SK-N-SH (cell line): ENCODE data around the gene GPD2. TPM values are rescaled to one million over a fixed set of nuclear protein-coding genes. Genes with fewer than 3 reads are reported as not detected.

ENCODE experiments used
- CHD2 ChIP-seq: fragments of 150-350 bp; IDR thresholded peaks from 2 replicates; pipeline ENCODE4 v1.6.1; 2018; ENCODE audit warnings: low read length; ENCODE audit not compliant: partially characterized antibody
- FOXM1 ChIP-seq: IDR thresholded peaks from 2 replicates; pipeline ENCODE4 v1.4.0; 2012; ENCODE audit warnings: low read depth, mild to moderate bottlenecking
- MXI1 ChIP-seq: IDR thresholded peaks from 2 replicates; pipeline ENCODE4 v1.6.1; 2012; ENCODE audit warnings: mild to moderate bottlenecking, low read depth, low read length, improper control_type of control experiment
- PBX3 ChIP-seq: IDR thresholded peaks from 2 replicates; pipeline ENCODE4; 2012
- RCOR1 ChIP-seq: fragments of 150-350 bp; IDR thresholded peaks from 2 replicates; pipeline ENCODE4 v1.6.1; 2017; ENCODE audit warnings: antibody characterized with exemption, low read length
- RFX5 ChIP-seq: IDR thresholded peaks from 2 replicates; pipeline ENCODE4 v1.6.1; 2012; ENCODE audit warnings: mild to moderate bottlenecking, improper control_type of control experiment, low read length
- RXRA ChIP-seq: IDR thresholded peaks from 2 replicates; pipeline ENCODE4 v1.4.0; 2012; ENCODE audit warnings: low read depth, mild to moderate bottlenecking, borderline replicate concordance
- SMC3 ChIP-seq: IDR thresholded peaks from 2 replicates; pipeline ENCODE4 v1.6.1; 2012; ENCODE audit warnings: low read depth, low read length, improper control_type of control experiment
- USF1 ChIP-seq: IDR thresholded peaks from 2 replicates; pipeline ENCODE4 v1.4.0; 2012; ENCODE audit warnings: low read depth, borderline replicate concordance
- YY1 ChIP-seq: IDR thresholded peaks from 2 replicates; pipeline ENCODE4 v1.4.0; 2012; ENCODE audit warnings: low read depth, mild to moderate bottlenecking
- polyA plus RNA-seq, 3 experiments: library from polyadenylated mRNA; depleted of rRNA; stranded (reverse); fragments of >200 nt; gene quantifications; 2 replicates each; pipeline ENCODE4 v1.2.3, GENCODE V29; 2012
- TF ChIP-seq, protein P1 (sequence below): IDR thresholded peaks from 2 replicates; pipeline ENCODE4 v1.4.0; 2012; ENCODE audit warnings: low read depth, borderline replicate concordance
- TF ChIP-seq, protein P2 (sequence below): IDR thresholded peaks from 2 replicates; pipeline ENCODE4 v1.6.1; 2012; ENCODE audit warnings: mild to moderate bottlenecking, low read depth, low read length, moderate library complexity
- TF ChIP-seq, protein P3 (sequence below): fragments of 150-350 bp; IDR thresholded peaks from 2 replicates; pipeline ENCODE4 v1.6.1; 2016; ENCODE audit warnings: mild to moderate bottlenecking, low read depth, low read length

GPD2 gene
- polyA plus RNA-seq, 1 of the 3 experiments (the other 2 are of a cell fraction): 4.8 TPM

DNA sequence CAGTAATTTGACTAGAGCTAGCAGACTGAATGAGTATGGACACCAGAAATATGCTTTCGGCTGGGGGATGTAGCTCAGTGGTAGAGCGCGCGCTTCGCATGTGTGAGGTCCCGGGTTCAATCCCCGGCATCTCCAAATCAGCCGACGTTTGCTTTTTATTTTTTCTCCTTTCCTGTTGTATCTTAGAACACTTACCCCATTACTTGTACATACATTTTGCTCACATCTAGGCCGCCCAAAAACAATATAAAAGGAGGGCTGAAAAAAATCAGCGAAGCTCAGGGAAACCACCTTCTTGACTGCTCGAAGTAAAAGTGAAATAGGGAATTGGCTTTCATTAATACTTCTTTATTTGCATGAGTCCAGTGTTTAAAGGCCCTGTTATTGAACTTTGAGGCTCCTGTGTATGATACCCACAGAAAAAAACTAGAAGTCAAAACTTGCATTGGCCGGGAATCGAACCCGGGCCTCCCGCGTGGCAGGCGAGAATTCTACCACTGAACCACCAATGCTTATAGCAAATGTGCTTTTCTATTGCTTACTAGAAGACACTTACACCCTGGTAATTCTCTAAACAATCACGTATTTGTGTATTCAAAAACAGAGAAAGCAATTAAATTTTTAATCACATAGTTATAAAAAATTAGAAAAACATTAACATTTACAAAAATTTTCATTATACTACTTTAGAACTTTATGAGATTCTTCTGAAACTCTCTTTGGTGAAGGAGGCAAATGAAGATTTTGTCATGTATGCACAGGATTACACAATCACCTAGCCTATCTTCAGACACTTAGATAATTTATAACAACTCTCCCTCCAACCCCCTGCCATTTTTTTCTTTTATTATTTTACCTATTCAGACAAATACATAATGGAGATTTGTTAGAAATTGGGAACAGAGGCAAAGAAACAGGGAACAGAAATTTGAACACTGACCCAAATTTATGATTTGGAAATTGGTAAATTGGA lies 35.2 kb upstream of the GPD2 start (continued):
- TF ChIP-seq, protein P1, sequence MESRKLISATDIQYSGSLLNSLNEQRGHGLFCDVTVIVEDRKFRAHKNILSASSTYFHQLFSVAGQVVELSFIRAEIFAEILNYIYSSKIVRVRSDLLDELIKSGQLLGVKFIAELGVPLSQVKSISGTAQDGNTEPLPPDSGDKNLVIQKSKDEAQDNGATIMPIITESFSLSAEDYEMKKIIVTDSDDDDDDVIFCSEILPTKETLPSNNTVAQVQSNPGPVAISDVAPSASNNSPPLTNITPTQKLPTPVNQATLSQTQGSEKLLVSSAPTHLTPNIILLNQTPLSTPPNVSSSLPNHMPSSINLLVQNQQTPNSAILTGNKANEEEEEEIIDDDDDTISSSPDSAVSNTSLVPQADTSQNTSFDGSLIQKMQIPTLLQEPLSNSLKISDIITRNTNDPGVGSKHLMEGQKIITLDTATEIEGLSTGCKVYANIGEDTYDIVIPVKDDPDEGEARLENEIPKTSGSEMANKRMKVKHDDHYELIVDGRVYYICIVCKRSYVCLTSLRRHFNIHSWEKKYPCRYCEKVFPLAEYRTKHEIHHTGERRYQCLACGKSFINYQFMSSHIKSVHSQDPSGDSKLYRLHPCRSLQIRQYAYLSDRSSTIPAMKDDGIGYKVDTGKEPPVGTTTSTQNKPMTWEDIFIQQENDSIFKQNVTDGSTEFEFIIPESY: 0 out of 2 replicates have a peak, but pooled peaks have one; percentile 28
- TF ChIP-seq RFX5 (no peak), FOXM1 (no peak), SMC3 (no peak), RCOR1 (0 out of 2 replicates have a peak, but pooled peaks have one; percentile 5), RXRA (no peak), PBX3 (no peak), USF1 (no peak), MXI1 (no peak), CHD2 (no peak), YY1 (no peak; the same call in 1 of the 2 replicates)
- TF ChIP-seq, protein P2, sequence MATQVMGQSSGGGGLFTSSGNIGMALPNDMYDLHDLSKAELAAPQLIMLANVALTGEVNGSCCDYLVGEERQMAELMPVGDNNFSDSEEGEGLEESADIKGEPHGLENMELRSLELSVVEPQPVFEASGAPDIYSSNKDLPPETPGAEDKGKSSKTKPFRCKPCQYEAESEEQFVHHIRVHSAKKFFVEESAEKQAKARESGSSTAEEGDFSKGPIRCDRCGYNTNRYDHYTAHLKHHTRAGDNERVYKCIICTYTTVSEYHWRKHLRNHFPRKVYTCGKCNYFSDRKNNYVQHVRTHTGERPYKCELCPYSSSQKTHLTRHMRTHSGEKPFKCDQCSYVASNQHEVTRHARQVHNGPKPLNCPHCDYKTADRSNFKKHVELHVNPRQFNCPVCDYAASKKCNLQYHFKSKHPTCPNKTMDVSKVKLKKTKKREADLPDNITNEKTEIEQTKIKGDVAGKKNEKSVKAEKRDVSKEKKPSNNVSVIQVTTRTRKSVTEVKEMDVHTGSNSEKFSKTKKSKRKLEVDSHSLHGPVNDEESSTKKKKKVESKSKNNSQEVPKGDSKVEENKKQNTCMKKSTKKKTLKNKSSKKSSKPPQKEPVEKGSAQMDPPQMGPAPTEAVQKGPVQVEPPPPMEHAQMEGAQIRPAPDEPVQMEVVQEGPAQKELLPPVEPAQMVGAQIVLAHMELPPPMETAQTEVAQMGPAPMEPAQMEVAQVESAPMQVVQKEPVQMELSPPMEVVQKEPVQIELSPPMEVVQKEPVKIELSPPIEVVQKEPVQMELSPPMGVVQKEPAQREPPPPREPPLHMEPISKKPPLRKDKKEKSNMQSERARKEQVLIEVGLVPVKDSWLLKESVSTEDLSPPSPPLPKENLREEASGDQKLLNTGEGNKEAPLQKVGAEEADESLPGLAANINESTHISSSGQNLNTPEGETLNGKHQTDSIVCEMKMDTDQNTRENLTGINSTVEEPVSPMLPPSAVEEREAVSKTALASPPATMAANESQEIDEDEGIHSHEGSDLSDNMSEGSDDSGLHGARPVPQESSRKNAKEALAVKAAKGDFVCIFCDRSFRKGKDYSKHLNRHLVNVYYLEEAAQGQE: 0 out of 2 replicates have a peak, but pooled peaks have one; percentile 29
- TF ChIP-seq, protein P3, sequence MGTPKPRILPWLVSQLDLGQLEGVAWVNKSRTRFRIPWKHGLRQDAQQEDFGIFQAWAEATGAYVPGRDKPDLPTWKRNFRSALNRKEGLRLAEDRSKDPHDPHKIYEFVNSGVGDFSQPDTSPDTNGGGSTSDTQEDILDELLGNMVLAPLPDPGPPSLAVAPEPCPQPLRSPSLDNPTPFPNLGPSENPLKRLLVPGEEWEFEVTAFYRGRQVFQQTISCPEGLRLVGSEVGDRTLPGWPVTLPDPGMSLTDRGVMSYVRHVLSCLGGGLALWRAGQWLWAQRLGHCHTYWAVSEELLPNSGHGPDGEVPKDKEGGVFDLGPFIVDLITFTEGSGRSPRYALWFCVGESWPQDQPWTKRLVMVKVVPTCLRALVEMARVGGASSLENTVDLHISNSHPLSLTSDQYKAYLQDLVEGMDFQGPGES: no peak
